TTC549 (cell line): ENCODE results near the gene PLIN5.

Experiments
- FAIRE-seq: peaks from 2 replicates; lab custom pipeline; 2012; peaks lifted over from hg19 to GRCh38; lab: Jason Lieb, UNC

The PLIN5 gene

DNA sequence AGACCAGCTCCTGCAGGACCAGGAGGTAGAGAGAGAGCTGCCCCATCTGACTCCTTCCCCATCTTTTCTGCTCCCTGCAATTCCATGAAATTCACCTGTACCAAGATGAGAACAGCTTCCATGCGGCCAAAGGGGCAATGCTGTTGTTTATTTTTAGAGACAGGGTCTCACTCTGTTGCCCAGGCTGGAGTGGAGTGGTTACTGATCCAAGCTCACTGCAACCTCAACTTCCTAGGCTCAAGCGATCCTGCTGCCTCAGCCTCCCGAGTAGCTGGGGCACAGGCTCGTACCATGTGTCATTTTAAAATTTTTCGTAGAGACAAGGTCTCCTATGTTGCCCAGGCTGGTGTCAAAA, 13.2 kb downstream of the PLIN5 start:
- no peak for FAIRE-seq

- no peak for FAIRE-seq
Observed at GRCh38 chr19:4521170-4521887, 13.7 kb downstream of the PLIN5 start.

GRCh38 chr19:4519521-4520277, 15.3 kb downstream of the PLIN5 start:
- no peak for FAIRE-seq

DNA sequence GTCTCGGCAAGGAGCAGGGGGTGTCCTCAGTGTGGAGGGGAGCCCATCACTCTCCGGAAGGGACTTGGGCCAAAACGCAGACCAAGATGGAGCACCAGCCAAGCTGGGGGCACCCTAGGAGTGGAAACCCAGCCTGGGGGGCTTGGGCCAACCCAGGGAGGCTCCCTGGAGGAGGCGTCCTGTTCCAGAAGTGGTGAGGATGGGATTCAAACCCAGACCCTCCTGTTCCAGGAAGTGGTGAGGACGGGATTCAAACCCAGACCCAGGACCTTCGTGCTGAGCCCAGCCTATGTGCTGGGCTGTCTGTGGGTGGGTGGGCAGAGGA, 15.9 kb downstream of the PLIN5 start:
- no peak for FAIRE-seq

GRCh38 chr19:4518345-4519171, 16.5 kb downstream of the PLIN5 start, which contains the start of gene PLIN4:
TSS of gene PLIN4 (minus strand) at chr19:4518486. CDS start at chr19:4518272, 214 bp downstream.
- no peak for FAIRE-seq

DNA sequence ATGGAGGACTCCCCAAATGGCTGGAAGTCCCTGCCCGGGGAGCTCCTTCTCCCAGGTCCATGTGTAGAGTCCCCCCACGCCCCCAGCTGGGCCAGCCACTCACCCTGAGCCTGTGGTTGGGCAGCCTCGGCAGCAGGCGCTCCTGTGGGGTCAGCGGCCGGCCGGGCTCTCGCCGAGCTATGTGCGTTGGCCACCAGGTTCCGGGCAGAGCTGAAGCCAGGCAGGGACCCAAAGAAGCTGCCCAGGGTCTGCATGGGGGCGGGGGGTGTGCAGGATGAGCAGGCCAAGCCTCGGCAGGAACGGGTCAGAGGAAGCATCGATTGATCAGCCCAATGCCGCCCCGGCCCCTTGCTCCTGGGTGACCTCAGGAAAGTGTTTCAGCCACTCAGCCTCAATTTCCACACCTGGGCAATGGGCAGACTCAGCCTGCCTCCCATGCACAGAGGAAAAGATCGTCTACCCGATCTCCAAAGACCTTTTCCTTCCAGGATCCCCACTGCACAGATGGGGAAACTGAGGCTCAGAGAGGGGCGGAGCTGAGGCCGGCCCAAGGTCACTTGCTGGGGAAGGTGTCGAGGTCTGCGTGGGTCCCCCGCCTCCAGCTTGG, 17.5 kb downstream of the PLIN5 start:
- FAIRE-seq: no peak

DNA sequence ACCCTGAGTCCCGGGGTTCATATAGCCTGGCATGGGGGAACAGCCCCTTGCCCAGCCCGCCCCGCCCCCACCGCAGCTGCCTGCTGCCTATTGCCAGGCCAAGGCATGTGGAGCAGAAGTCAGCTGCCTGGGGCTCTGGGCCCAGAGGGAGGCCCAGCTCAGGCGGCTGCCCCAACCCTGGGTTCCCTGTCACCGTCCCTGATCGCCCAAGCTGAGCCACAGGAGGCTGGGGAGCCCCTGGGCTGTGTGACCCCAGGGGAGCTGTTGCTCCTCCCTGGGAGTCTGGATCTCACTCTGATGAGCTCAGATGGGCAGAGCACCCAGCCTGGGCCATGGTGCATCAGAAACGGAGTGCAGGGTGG, 18.1 kb downstream of the PLIN5 start:
- FAIRE-seq: no peak

- no peak for FAIRE-seq
Observed at GRCh38 chr19:4516199-4516938, 18.7 kb downstream of the PLIN5 start.

GRCh38 chr19:4515732-4516131, 19.3 kb downstream of the PLIN5 start:
- no peak for FAIRE-seq

GRCh38 chr19:4513248-4513647, 21.8 kb downstream of the PLIN5 start:
- no peak for FAIRE-seq

- FAIRE-seq: no peak
Observed at GRCh38 chr19:4512070-4512469, 23.0 kb downstream of the PLIN5 start.

- FAIRE-seq: no peak
Observed at GRCh38 chr19:4511300-4512054, 23.5 kb downstream of the PLIN5 start.

- no peak for FAIRE-seq
Observed at GRCh38 chr19:4510435-4511255, 24.4 kb downstream of the PLIN5 start.

DNA sequence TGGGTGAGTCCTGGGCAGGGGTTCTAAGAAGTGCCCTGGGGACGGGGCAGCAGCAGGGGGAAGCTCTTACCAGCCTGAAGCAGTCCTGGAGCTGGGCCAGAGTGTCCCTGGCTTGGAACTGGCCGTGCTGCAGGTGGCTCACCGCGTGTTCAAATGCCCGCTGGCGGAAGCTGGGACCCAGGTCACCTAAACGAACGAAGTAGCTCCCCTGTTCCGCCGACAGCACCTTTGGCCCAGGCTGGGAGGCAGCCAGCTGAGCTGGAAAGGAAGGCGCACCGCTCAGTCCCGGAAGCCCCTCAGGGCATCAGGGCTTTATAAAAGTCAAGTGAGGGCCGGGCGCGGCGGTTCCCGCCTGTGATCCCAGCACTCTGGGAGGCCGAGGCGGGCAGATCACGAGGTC, 26.3 kb downstream of the PLIN5 start:
- no peak for FAIRE-seq

GRCh38 chr19:4507804-4508203, 27.2 kb downstream of the PLIN5 start:
- FAIRE-seq: no peak

DNA sequence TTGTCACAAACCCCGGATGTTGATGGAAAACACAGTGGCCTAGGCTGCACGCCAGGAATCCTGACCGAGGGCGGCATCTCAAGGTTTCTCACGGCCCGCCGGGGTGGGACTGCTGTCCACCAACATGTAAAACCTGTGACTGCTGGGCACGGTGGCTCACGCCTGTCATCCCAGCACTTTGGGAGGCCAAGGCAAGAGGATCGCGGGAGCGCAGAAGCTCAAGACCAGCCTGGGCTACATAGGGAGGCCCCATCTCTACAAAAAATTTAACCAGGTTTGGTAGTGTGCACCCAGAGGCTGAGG, 27.9 kb downstream of the PLIN5 start:
- FAIRE-seq: no peak

DNA sequence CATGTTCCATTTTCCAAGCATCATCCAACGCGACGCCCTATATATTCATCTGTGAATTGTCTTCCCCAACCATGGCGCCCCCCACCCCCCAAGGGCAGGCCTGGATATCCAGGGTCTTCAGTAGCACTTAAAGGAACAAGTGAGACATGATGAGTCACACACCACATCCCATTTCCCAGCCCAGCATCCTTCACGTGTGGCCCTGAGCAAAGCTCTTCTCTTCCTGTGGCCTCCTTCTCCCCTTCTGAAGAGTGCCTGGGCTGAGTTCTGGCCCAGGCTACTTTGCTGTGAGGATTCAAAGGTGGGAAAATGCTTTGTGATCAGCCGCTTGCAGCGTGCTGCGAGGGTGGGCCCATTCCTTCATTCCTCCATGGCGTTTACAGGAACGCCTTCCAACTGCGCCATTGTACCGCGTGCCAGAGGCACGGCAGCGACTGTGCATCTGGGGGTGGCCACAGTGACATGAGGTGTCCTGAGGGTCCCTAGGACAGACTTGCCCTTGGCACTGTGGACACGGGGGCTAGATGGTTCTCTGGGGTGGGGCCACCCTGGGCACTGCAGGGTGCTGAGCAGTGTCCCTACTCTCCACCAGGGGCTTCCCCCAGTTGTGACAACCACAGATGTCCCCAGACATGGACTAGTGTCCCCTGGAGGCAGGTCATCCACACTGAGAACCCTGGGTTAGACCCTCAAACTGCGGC, 28.4 kb downstream of the PLIN5 start:
- no peak for FAIRE-seq

DNA sequence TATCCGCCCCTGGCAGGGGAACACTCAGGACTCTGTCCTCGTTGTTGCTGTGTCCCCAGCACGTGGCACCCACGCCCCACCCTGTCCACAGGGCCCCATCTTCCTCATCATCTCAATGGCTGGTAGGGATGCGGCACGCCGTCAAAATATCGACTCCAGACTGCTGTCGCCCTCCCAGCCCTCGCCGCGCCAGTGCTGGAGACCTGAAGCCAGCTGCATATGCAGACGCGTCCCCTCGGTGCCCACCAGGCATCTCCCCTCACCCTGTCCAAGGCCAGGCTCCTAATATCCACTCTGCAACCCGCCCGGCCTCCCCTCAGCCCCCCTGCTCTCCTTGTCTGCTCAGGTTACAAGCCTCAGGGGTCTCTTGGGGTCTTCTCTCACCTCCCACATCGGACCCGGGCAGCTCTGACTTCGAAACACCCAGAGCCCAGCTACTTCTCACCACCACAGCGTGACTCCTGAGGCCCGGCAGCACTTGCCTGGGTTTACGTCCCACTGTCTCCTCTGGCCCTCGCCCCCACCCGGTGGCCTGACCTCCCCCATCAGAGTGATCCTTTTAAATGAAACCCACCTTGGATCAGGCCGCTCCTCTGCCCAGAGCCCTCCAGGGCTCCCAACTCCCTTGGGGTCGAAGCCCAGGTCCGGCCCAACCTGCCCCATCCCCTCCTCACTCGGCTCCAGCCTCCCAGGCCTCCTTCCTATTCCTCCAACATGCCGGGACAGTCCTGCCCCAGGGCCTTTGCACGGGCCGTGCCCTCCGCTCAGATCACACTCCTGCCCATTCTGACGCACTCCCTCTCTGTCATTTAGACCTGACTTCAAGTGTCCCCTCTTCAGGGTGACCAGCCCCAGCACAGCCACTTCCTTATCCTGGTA, 29.2 kb downstream of the PLIN5 start:
- FAIRE-seq: no peak
